ENCODE data around the gene AJAP1.

DNA sequence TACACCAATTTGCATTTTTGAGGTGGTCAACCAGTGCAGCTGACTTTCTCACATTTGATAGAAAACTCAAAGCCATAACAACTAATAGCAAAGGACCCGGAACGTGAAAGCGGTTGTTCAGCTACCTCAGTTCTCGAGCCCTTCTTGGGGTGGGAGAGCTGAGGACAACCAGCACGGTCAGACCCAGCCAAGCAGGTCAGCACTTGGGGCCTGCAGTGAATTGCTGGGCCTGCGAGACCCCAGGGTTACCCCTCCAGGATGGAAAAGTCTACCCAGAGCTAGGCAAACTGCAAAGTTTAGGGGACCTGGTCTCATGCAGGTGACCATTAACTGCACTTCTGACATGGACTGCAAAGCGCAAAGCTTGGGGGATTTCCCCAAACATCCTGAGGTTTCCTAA, 23.8 kb upstream of the AJAP1 start:
- TF ChIP-seq CTCF (IDR thresholded peaks at IDR 0.05; ENCODE audit: low read depth, low read length): no peak
- no peak for TF ChIP-seq EZH2phosphoT487 (IDR thresholded peaks at IDR 0.05; ENCODE audit: low read depth)

Measured in OCI-LY3 (cell line).